ENCODE data around the gene SDHC. TPM values are rescaled to one million over a fixed set of nuclear protein-coding genes. Genes with fewer than 3 reads are reported as not detected.

Gene SDHC
- total RNA-seq, 1 experiment from 2014 or later, result 192 TPM

- no peak for ATAC-seq
- TF ChIP-seq ELF1 (IDR thresholded peaks at IDR 0.05; ENCODE audit: borderline replicate concordance, low read depth), result no peak
- no peak for TF ChIP-seq ATF3 (IDR thresholded peaks at IDR 0.05)
- no peak for TF ChIP-seq CEBPB (IDR thresholded peaks at IDR 0.05; ENCODE audit: low read depth)
- TF ChIP-seq ZFX (IDR thresholded peaks at IDR 0.05), result no peak
- TF ChIP-seq RAD21 (IDR thresholded peaks at IDR 0.05; ENCODE audit: low read depth), result no peak
- TF ChIP-seq EGR1 (IDR thresholded peaks at IDR 0.05; ENCODE audit: low read depth), result no peak
- TF ChIP-seq MAX (IDR thresholded peaks at IDR 0.05), result no peak
- TF ChIP-seq JUND (IDR thresholded peaks at IDR 0.05), result no peak
- TF ChIP-seq ZNF274 (IDR thresholded peaks at IDR 0.05; ENCODE audit: low read depth, low read length), result no peak
Observed at GRCh38 chr1:161297415-161297814, 16.8 kb upstream of the SDHC start.

GRCh38 chr1:161298116-161298515 lies 16.1 kb upstream of the SDHC start:
- POLR2A ChIA-PET, result no interaction called here
- Histone ChIP-seq H3K79me2 (ENCODE audit: insufficient read depth, low read length) (no peaks in the 10 kb centered on the region), H3K27me3 (ENCODE audit: insufficient read depth, low read length) (no peaks in the 10 kb centered on the region), H3K36me3 (ENCODE audit: control insufficient read depth in 1 of 2, insufficient read depth in 2 of 2, low read length in 2 of 2) (no peaks in the 10 kb centered on the region), H4K20me1 (ENCODE audit: insufficient read depth) (no peaks in the 10 kb centered on the region), H3K9me2 (ENCODE audit: insufficient read depth) (no peaks in the 10 kb centered on the region), H3K4me1 (ENCODE audit: control insufficient read depth in 1 of 2, insufficient read depth in 2 of 2, low read length in 2 of 2) (no peaks in the 10 kb centered on the region), H3K4me2 (ENCODE audit: low read length) (no peak overlapping the region), H3K27ac (ENCODE audit: low read depth, low read length) (no peak overlapping the region), H3K9ac (ENCODE audit: low read length) (no peak overlapping the region), H3K9me3 (ENCODE audit: control insufficient read depth in 1 of 2, insufficient read depth in 1 of 2, low read depth in 1 of 2, low read length in 2 of 2) (no peaks in the 10 kb centered on the region), H2AFZ (ENCODE audit: low read depth, low read length, poor library complexity, severe bottlenecking) (no peak overlapping the region), H3K4me3 (replicated peaks in 1 of 2; ENCODE audit: low read depth in 1 of 2, low read length in 2 of 2) (no peak overlapping the region)
- CTCF ChIA-PET, result no interaction called here
- DNase-seq (ENCODE audit: low read depth, low spot score) (no peak), ATAC-seq (no peak)
- no peak for TF ChIP-seq YY1 (IDR thresholded peaks at IDR 0.05; ENCODE audit: extremely low read depth, insufficient replicate concordance, low read depth, low read length)
- TF ChIP-seq CBX3 (IDR thresholded peaks at IDR 0.05; ENCODE audit: low read depth), result no peak
- TF ChIP-seq ELF1 (IDR thresholded peaks at IDR 0.05; ENCODE audit: borderline replicate concordance, low read depth), result no peak
- TF ChIP-seq POLR2A (IDR thresholded peaks at IDR 0.05; ENCODE audit: borderline replicate concordance, extremely low read depth, insufficient read depth, insufficient read length), result no peak
- no peak for TF ChIP-seq EGR1 (IDR thresholded peaks at IDR 0.05; ENCODE audit: low read depth)
- TF ChIP-seq REST (IDR thresholded peaks at IDR 0.05; ENCODE audit: low read depth), result no peak
- TF ChIP-seq SIN3A (IDR thresholded peaks at IDR 0.05; ENCODE audit: low read depth), result no peak
- TF ChIP-seq FOSL1 (IDR thresholded peaks at IDR 0.05; ENCODE audit: low read depth), result no peak
- no peak for TF ChIP-seq SP1 (IDR thresholded peaks at IDR 0.05; ENCODE audit: low read depth)
- no peak for TF ChIP-seq CEBPB (IDR thresholded peaks at IDR 0.05; ENCODE audit: low read depth)
- no peak for TF ChIP-seq EZH2phosphoT487 (IDR thresholded peaks at IDR 0.05; ENCODE audit: borderline replicate concordance)
- no peak for TF ChIP-seq ATF3 (IDR thresholded peaks at IDR 0.05)
- BruUV-seq (replicated peaks), result no TSS peak
- RAD21 ChIA-PET (ENCODE audit: low non-redundant PET in 1 of 2, low total read pairs in 2 of 2, uncharacterized antibody in 2 of 2, unreplicated experiment in 2 of 2), result no interaction called here
- intact Hi-C loops (cut with micrococcal nuclease), result no loop called here

More at GRCh38 chr1:161297415-161297814, 16.8 kb upstream of the SDHC start:
- Histone ChIP-seq H4K20me1 (ENCODE audit: insufficient read depth) (no peaks in the 10 kb centered on the region), H3K4me3 (replicated peaks in 1 of 2; ENCODE audit: low read depth in 1 of 2, low read length in 2 of 2) (no peak overlapping the region), H3K9me3 (ENCODE audit: control insufficient read depth in 1 of 2, insufficient read depth in 1 of 2, low read depth in 1 of 2, low read length in 2 of 2) (no peaks in the 10 kb centered on the region), H3K9ac (ENCODE audit: low read length) (no peak overlapping the region), H3K79me2 (ENCODE audit: insufficient read depth, low read length) (no peaks in the 10 kb centered on the region), H3K27me3 (ENCODE audit: insufficient read depth, low read length) (no peaks in the 10 kb centered on the region), H3K4me1 (ENCODE audit: control insufficient read depth in 1 of 2, insufficient read depth in 2 of 2, low read length in 2 of 2) (no peaks in the 10 kb centered on the region), H3K4me2 (ENCODE audit: low read length) (no peak overlapping the region), H2AFZ (ENCODE audit: low read depth, low read length, poor library complexity, severe bottlenecking) (no peak overlapping the region), H3K27ac (ENCODE audit: low read depth, low read length) (no peak overlapping the region), H3K9me2 (ENCODE audit: insufficient read depth) (no peaks in the 10 kb centered on the region), H3K36me3 (ENCODE audit: control insufficient read depth in 1 of 2, insufficient read depth in 2 of 2, low read length in 2 of 2) (no peaks in the 10 kb centered on the region)
- ChIA-PET RAD21 (ENCODE audit: low non-redundant PET in 1 of 2, low total read pairs in 2 of 2, uncharacterized antibody in 2 of 2, unreplicated experiment in 2 of 2) (no interaction called here), POLR2A (no interaction called here), CTCF (no interaction called here)
- intact Hi-C loops (cut with micrococcal nuclease), result no loop called here
- DNase-seq (ENCODE audit: low read depth, low spot score), result no peak
- no TSS peak for BruUV-seq (replicated peaks)

Measured in HCT116 (cell line).